CD14-positive monocyte (primary cell): Measurements from ENCODE around the gene IGF1R. TPM values are rescaled to one million over a fixed set of nuclear protein-coding genes. Genes with fewer than 3 reads are reported as not detected.

ENCODE experiments used
- DNase-seq, 3 donors: peaks; one replicate each; pipeline ENCODE4 v3.0.0-alpha.2; 2011 to 2022
- H2AFZ ChIP-seq: 2 replicates; pipeline ENCODE4 v1.6.0; 2012; ENCODE audit warnings: mild to moderate bottlenecking, low read depth, low read length, inconsistent platforms; ENCODE audit not compliant: insufficient read depth, poor library complexity, severe bottlenecking
- H3K27ac ChIP-seq, 2 donors: 1 replicate in 1 of 2; 2 replicates in 1 of 2; pipeline ENCODE4 v1.5.1; 2012 to 2013; ENCODE audit warnings: low read length in 2 of 2, control low read depth in 1 of 2, inconsistent platforms in 1 of 2, low read depth in 1 of 2, mild to moderate bottlenecking in 1 of 2
- H3K27me3 ChIP-seq, 2 donors: one replicate each; pipeline versions ENCODE4 v1.6.0 to v1.6.1; 2011 to 2013; ENCODE audit warnings: low read length in 2 of 2; ENCODE audit not compliant: control insufficient read depth in 2 of 2, insufficient read depth in 2 of 2
- H3K36me3 ChIP-seq, 2 donors: replicated peaks in 1 of 2; 1 replicate in 1 of 2; 2 replicates in 1 of 2; pipeline versions ENCODE4 v1.5.1 to v1.6.1; 2012 to 2013; ENCODE audit warnings: low read length in 2 of 2, control low read depth in 1 of 2, inconsistent platforms in 1 of 2, mild to moderate bottlenecking in 1 of 2; ENCODE audit not compliant: insufficient read depth in 2 of 2, control insufficient read depth in 1 of 2
- H3K4me1 ChIP-seq, 2 donors: 1 replicate in 1 of 2; 2 replicates in 1 of 2; pipeline versions ENCODE4 v1.5.1 to v1.6.1; 2012 to 2013; ENCODE audit warnings: low read length in 2 of 2, control low read depth in 1 of 2, inconsistent platforms in 1 of 2, mild to moderate bottlenecking in 1 of 2, moderate library complexity in 1 of 2; ENCODE audit not compliant: insufficient read depth in 2 of 2, control insufficient read depth in 1 of 2
- H3K4me2 ChIP-seq: replicated peaks from 2 replicates; pipeline ENCODE3; 2012; ENCODE audit warnings: low read length, moderate library complexity, mild to moderate bottlenecking; ENCODE audit not compliant: poor library complexity, severe bottlenecking; ENCODE audit errors: extremely low read depth
- H3K4me3 ChIP-seq, 3 experiments: fragments of 200-600 bp in 1 of 3; sonication (generic) in 1 of 3; replicated peaks in 1 of 3; 1 replicate in 2 of 3; 2 replicates in 1 of 3; pipeline ENCODE4 v1.5.1; 2011 to 2013; ENCODE audit warnings: low read length in 3 of 3, mild to moderate bottlenecking in 3 of 3, control low read depth in 2 of 3, low read depth in 2 of 3, inconsistent platforms in 1 of 3, moderate library complexity in 1 of 3
- H3K79me2 ChIP-seq: 2 replicates; pipeline ENCODE4 v1.6.0; 2012; ENCODE audit warnings: mild to moderate bottlenecking, control low read depth, inconsistent platforms, low read length, moderate library complexity; ENCODE audit not compliant: insufficient read depth
- H3K9ac ChIP-seq: 2 replicates; pipeline ENCODE4 v1.6.0; 2017; ENCODE audit warnings: low read length, mild to moderate bottlenecking; ENCODE audit not compliant: insufficient read depth, poor library complexity, severe bottlenecking
- H3K9me3 ChIP-seq, 2 donors: replicated peaks in 1 of 2; 1 replicate in 1 of 2; 2 replicates in 1 of 2; pipeline versions ENCODE4 v1.5.1 to v1.6.1; 2012 to 2013; ENCODE audit warnings: low read length in 2 of 2, control low read depth in 1 of 2; ENCODE audit not compliant: control insufficient read depth in 1 of 2, insufficient read depth in 1 of 2
- H4K20me1 ChIP-seq: 2 replicates; pipeline ENCODE4 v1.6.0; 2012; ENCODE audit warnings: mild to moderate bottlenecking, low read length, control low read depth, moderate library complexity; ENCODE audit not compliant: insufficient read depth
- H3K27ac Mint-ChIP-seq, 7 donors: one replicate each; pipeline ENCODE4 v1.8.0; 2020; ENCODE audit warnings: mild to moderate bottlenecking in 7 of 7, mixed read lengths in 7 of 7, moderate library complexity in 6 of 7, inconsistent platforms in 2 of 7
- H3K27me3 Mint-ChIP-seq, 3 donors: one replicate each; pipeline ENCODE4 v1.8.0; 2021 to 2022; ENCODE audit warnings: low read depth in 3 of 3, mild to moderate bottlenecking in 3 of 3, mixed read lengths in 3 of 3, moderate library complexity in 3 of 3, inconsistent platforms in 1 of 3
- H3K36me3 Mint-ChIP-seq, 2 donors: one replicate each; pipeline ENCODE4 v1.8.0; 2020; ENCODE audit warnings: mixed read lengths in 2 of 2, inconsistent platforms in 1 of 2, mild to moderate bottlenecking in 1 of 2
- H3K4me1 Mint-ChIP-seq: one replicate; pipeline ENCODE4 v1.8.0; 2020; ENCODE audit warnings: mild to moderate bottlenecking, mixed read lengths
- H3K4me3 Mint-ChIP-seq, 2 donors: one replicate each; pipeline ENCODE4 v1.8.0; 2020; ENCODE audit warnings: mild to moderate bottlenecking in 2 of 2, mixed read lengths in 2 of 2, moderate library complexity in 1 of 2
- H3K9me3 Mint-ChIP-seq, 7 donors: one replicate each; pipeline ENCODE4 v1.8.0; 2020 to 2022; ENCODE audit warnings: mixed read lengths in 7 of 7, mild to moderate bottlenecking in 6 of 7, moderate library complexity in 6 of 7, inconsistent platforms in 2 of 7
- whole genome bisulfite sequencing: methylation state at CpG from one replicate; pipeline ENCODE4 v1.1.5; 2013; ENCODE audit warnings: missing lambda C conversion rate; ENCODE audit not compliant: insufficient coverage; 5-methylcytosine and 5-hydroxymethylcytosine counted together
- intact Hi-C, 2 donors: fragments of 100-400 bp; cut with micrococcal nuclease; formaldehyde crosslinking; loops; one replicate each; pipeline versions ENCODE4 v1.15.0 to v1.15.1; 2023
- polyA plus RNA-seq, 3 donors: library from polyadenylated mRNA; depleted of rRNA in 1 of 3; unstranded in 2 of 3; stranded (reverse) in 1 of 3; fragments of 300-500 nt in 2 of 3; fragments of >200 nt in 1 of 3; fragmentation: Illumina TruSeq in 2 of 3; gene quantifications; 1 replicate in 2 of 3; 2 replicates in 1 of 3; pipeline ENCODE4 v1.2.3, GENCODE V29; 2012 to 2021
- TF ChIP-seq, protein P1 (sequence below): fragments of 200-600 bp; IDR thresholded peaks from one replicate; pipeline ENCODE4 v1.8.0; 2022; ENCODE audit warnings: antibody characterized with exemption, mild to moderate bottlenecking

Gene IGF1R
- polyA plus RNA-seq, 3 donors, result 0.35 to 4.9 (median 0.67) TPM

DNA sequence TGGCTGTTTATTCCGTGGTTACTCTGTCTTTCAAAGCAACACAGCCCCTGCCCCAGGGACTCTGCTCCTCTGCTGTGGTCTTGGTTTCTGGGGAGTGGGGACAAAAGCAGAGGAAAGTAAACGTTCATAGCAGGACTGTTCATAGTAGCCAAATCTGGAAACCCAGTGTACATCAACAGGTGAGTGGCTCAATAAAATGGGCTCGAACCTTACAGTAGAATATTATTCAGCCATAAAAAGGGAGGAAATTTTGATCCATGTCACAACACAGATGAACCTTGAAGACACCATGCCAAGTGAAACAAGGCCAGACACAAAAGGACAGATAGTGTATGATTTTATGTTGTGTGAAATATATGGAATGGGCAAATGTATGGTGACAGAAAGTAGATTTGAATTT lies 269.1 kb downstream of the IGF1R start:
- Histone ChIP-seq H3K27me3 (no peaks in the 10 kb centered on the region), H3K9me3 (no peaks in the 10 kb centered on the region), H3K36me3 (peaks cover 43 to 90% of the 10 kb centered on the region in 2 donors), H3K27ac (no peak overlapping the region), H2AFZ (no peak overlapping the region), H3K4me2 (no peak overlapping the region), H3K4me3 (no peak overlapping the region), H3K4me1 (peaks cover 4 to 15% of the 10 kb centered on the region in 2 donors), H4K20me1 (no peaks in the 10 kb centered on the region), H3K9ac (no peak overlapping the region), H3K79me2 (no peaks in the 10 kb centered on the region)
- peaks cover 0 to 3% (median 1%) of the 10 kb centered on the region in 3 donors for H3K27me3 Mint-ChIP-seq
- DNase-seq, result no peak
- WGBS, result no CpG with 5 or more reads among the region's 3 CpGs
- intact Hi-C loops, result no loop called here
- TF ChIP-seq, protein P1, sequence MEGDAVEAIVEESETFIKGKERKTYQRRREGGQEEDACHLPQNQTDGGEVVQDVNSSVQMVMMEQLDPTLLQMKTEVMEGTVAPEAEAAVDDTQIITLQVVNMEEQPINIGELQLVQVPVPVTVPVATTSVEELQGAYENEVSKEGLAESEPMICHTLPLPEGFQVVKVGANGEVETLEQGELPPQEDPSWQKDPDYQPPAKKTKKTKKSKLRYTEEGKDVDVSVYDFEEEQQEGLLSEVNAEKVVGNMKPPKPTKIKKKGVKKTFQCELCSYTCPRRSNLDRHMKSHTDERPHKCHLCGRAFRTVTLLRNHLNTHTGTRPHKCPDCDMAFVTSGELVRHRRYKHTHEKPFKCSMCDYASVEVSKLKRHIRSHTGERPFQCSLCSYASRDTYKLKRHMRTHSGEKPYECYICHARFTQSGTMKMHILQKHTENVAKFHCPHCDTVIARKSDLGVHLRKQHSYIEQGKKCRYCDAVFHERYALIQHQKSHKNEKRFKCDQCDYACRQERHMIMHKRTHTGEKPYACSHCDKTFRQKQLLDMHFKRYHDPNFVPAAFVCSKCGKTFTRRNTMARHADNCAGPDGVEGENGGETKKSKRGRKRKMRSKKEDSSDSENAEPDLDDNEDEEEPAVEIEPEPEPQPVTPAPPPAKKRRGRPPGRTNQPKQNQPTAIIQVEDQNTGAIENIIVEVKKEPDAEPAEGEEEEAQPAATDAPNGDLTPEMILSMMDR, result no peak
- H3K9me3 Mint-ChIP-seq, result peaks cover 0 to 7% (median 0%) of the 10 kb centered on the region in 7 donors
- peaks cover 16% of the 10 kb centered on the region for H3K4me1 Mint-ChIP-seq
- H3K27ac Mint-ChIP-seq, result peak overlapping the region in 1 of 7 donors; percentile 39
- H3K4me3 Mint-ChIP-seq, result no peak overlapping the region
- peaks cover 62 to 79% of the 10 kb centered on the region in 2 donors for H3K36me3 Mint-ChIP-seq

DNA sequence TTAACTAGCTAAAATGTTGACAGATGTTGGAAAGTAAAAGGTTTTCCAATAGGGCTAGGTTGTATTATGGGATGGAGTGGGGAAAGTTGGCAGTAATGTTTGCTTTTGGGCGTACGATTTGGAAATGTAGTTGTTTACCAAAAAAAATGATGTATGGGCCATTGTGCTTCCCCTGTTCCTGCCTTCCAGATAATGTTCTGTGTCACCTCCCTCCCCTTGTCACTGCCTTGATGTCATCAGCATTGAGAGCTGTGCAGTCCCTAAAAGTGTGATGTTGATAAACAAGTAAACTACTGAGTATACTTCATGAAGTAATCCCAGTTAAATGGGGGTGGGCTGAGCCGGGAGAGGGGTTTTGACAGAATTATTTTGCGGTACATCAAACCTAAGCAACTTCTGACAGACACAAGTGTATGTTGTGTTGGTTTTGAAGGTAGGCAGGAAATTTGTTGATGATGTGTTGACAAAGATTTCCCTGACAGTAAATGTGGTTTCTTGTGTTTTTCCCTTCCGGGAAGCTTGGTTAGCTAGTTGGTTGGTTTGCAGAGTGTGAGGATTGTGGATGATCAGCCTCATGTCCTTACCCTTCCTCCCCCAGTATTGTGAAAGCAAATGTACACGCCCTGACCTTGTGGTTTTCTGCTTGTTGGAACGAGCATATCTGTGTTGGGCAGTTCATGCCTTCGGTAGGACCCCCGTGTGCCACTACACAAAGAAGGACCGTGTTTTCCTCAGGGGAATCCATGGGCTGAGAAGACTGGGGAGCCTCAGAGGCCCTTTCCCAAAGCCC lies 271.9 kb downstream of the IGF1R start:
- H3K9ac ChIP-seq, result no peak overlapping the region
- TF ChIP-seq, protein P1, result no peak

More for the DNA sequence above, 271.9 kb downstream of the IGF1R start:
- H2AFZ ChIP-seq, result no peak overlapping the region
- H3K4me3 Mint-ChIP-seq, result no peak overlapping the region
- no peaks in the 10 kb centered on the region for H3K79me2 ChIP-seq
- H3K27me3 Mint-ChIP-seq, result peaks cover 0 to 4% (median 1%) of the 10 kb centered on the region in 3 donors
- DNase-seq, result no peak
- WGBS, result 73% methylated on average over 6 of the region's 10 CpGs
- H3K4me2 ChIP-seq, result no peak overlapping the region
- H3K4me3 ChIP-seq, result no peak overlapping the region
- H3K36me3 Mint-ChIP-seq, result peaks cover 73 to 84% of the 10 kb centered on the region in 2 donors
- peaks cover 10% of the 10 kb centered on the region for H3K4me1 Mint-ChIP-seq
- peaks cover 56 to 94% of the 10 kb centered on the region in 2 donors for H3K36me3 ChIP-seq
- H3K4me1 ChIP-seq, result peaks cover 0 to 9% of the 10 kb centered on the region in 2 donors
- intact Hi-C loops, result no loop called here
- H3K27ac ChIP-seq, result no peak overlapping the region
- H3K9me3 Mint-ChIP-seq, result peaks cover 0 to 7% (median 0%) of the 10 kb centered on the region in 7 donors
- no peaks in the 10 kb centered on the region for H4K20me1 ChIP-seq
- no peaks in the 10 kb centered on the region for H3K9me3 ChIP-seq
- H3K27ac Mint-ChIP-seq, result peak overlapping the region in 1 of 7 donors; percentile 48
- no peaks in the 10 kb centered on the region for H3K27me3 ChIP-seq
